Astrocyte (in vitro differentiated cells and primary cell): ENCODE measurements around the gene MYBL2. TPM values are rescaled to one million over a fixed set of nuclear protein-coding genes. Genes with fewer than 3 reads are reported as not detected.

Source experiments
- DNase-seq: peaks from one replicate; pipeline ENCODE4 v3.0.0-alpha.2; 2010; ENCODE audit warnings: low read depth
- FAIRE-seq: peaks from 2 replicates; lab custom pipeline; 2011; peaks lifted over from hg19 to GRCh38; lab: Jason Lieb, UNC
- H2AFZ ChIP-seq: 2 replicates; pipeline ENCODE4 v1.6.0; 2012; ENCODE audit warnings: low read depth, low read length, inconsistent platforms
- H3K27ac ChIP-seq: 2 replicates; pipeline ENCODE4 v1.5.1; 2011; ENCODE audit warnings: low read depth, low read length, inconsistent platforms
- H3K27me3 ChIP-seq: 2 replicates; pipeline ENCODE4 v1.6.0; 2011; ENCODE audit warnings: low read length, inconsistent platforms; ENCODE audit not compliant: insufficient read depth
- H3K36me3 ChIP-seq: 2 replicates; pipeline ENCODE4 v1.5.1; 2011; ENCODE audit warnings: low read length, inconsistent platforms; ENCODE audit not compliant: insufficient read depth
- H3K4me1 ChIP-seq: 2 replicates; pipeline ENCODE4 v1.5.1; 2011; ENCODE audit warnings: low read length, inconsistent platforms; ENCODE audit not compliant: insufficient read depth
- H3K4me2 ChIP-seq: 2 replicates; pipeline ENCODE4 v1.6.0; 2012; ENCODE audit warnings: low read length, inconsistent platforms
- H3K4me3 ChIP-seq: 2 replicates; pipeline ENCODE4 v1.5.1; 2011; ENCODE audit warnings: low read depth, mild to moderate bottlenecking, low read length, inconsistent platforms; ENCODE audit not compliant: insufficient read depth
- H3K79me2 ChIP-seq: 2 replicates; pipeline ENCODE4 v1.6.0; 2012; ENCODE audit warnings: mild to moderate bottlenecking, low read length, inconsistent platforms; ENCODE audit not compliant: insufficient read depth
- H3K9ac ChIP-seq: 2 replicates; pipeline ENCODE4 v1.6.0; 2012; ENCODE audit warnings: mild to moderate bottlenecking, low read length, inconsistent platforms
- H3K9me3 ChIP-seq: 2 replicates; pipeline ENCODE4 v1.5.1; 2012; ENCODE audit warnings: low read depth, mild to moderate bottlenecking, low read length, inconsistent platforms; ENCODE audit not compliant: insufficient read depth
- H4K20me1 ChIP-seq: 2 replicates; pipeline ENCODE4 v1.6.0; 2012; ENCODE audit warnings: low read length, inconsistent platforms; ENCODE audit not compliant: insufficient read depth
- H3K27ac Mint-ChIP-seq: one replicate; pipeline ENCODE4 v1.8.0; 2021; ENCODE audit warnings: mild to moderate bottlenecking, mixed read lengths; ENCODE audit not compliant: unreplicated experiment
- H3K27me3 Mint-ChIP-seq: one replicate; pipeline ENCODE4 v1.8.0; 2021; ENCODE audit warnings: low read depth, mixed read lengths; ENCODE audit not compliant: unreplicated experiment
- H3K36me3 Mint-ChIP-seq: one replicate; pipeline ENCODE4 v1.8.0; 2021; ENCODE audit warnings: low read depth, mixed read lengths; ENCODE audit not compliant: unreplicated experiment
- H3K4me1 Mint-ChIP-seq: one replicate; pipeline ENCODE4 v1.8.0; 2021; ENCODE audit warnings: low read depth, mixed read lengths; ENCODE audit not compliant: unreplicated experiment
- H3K4me3 Mint-ChIP-seq: one replicate; pipeline ENCODE4 v1.8.0; 2021; ENCODE audit warnings: mild to moderate bottlenecking, moderate library complexity, mixed read lengths; ENCODE audit not compliant: unreplicated experiment
- H3K9me3 Mint-ChIP-seq: one replicate; pipeline ENCODE4 v1.8.0; 2021; ENCODE audit warnings: mild to moderate bottlenecking, mixed read lengths; ENCODE audit not compliant: unreplicated experiment
- CTCF ChIP-seq: IDR thresholded peaks from 2 replicates; pipeline ENCODE4 v1.5.1; 2011; ENCODE audit warnings: low read depth, mild to moderate bottlenecking, inconsistent platforms, low read length, moderate library complexity; ENCODE audit not compliant: insufficient read depth
- EZH2 ChIP-seq: IDR thresholded peaks from 2 replicates; pipeline ENCODE4 v1.6.1; 2012; ENCODE audit warnings: mild to moderate bottlenecking, low read length, inconsistent platforms; ENCODE audit not compliant: insufficient read depth
- total RNA-seq: library from RNA; stranded (reverse); gene quantifications from 2 replicates; pipeline ENCODE4 v1.2.1, GENCODE V29; 2021

Gene MYBL2
- total RNA-seq, 1 donor from 2014 or later, result 6.2 TPM

- Histone ChIP-seq H4K20me1 (no peaks in the 10 kb centered on the region), H3K4me2 (peak overlapping the region; percentile 65), H3K36me3 (no peaks in the 10 kb centered on the region), H3K4me1 (peaks cover 30% of the 10 kb centered on the region), H3K27me3 (no peaks in the 10 kb centered on the region), H3K9ac (no peak overlapping the region), H2AFZ (no peak overlapping the region), H3K9me3 (no peaks in the 10 kb centered on the region), H3K27ac (no peak overlapping the region), H3K79me2 (no peaks in the 10 kb centered on the region), H3K4me3 (no peak overlapping the region)
- no peak for FAIRE-seq
- no peak for DNase-seq
- H3K36me3 Mint-ChIP-seq, result no peaks in the 10 kb centered on the region
- no peaks in the 10 kb centered on the region for H3K9me3 Mint-ChIP-seq
- TF ChIP-seq CTCF (no peak), EZH2 (no peak)
- H3K4me1 Mint-ChIP-seq, result peaks cover 14% of the 10 kb centered on the region
- peaks cover 12% of the 10 kb centered on the region for H3K27me3 Mint-ChIP-seq
- H3K4me3 Mint-ChIP-seq, result no peak overlapping the region
- no peak overlapping the region for H3K27ac Mint-ChIP-seq
Measured at GRCh38 chr20:43750774-43751166, 83.9 kb downstream of the MYBL2 start.

- H3K4me2 ChIP-seq, result peak overlapping the region; percentile 65
- H3K36me3 ChIP-seq, result no peaks in the 10 kb centered on the region
- peaks cover 11% of the 10 kb centered on the region for H3K4me1 Mint-ChIP-seq
- no peak overlapping the region for H3K4me3 ChIP-seq
- H3K36me3 Mint-ChIP-seq, result no peaks in the 10 kb centered on the region
- peaks cover 14% of the 10 kb centered on the region for H3K27me3 Mint-ChIP-seq
- H3K27ac Mint-ChIP-seq, result peak overlapping the region; percentile 15
- FAIRE-seq, result peak; percentile 37
- no peaks in the 10 kb centered on the region for H3K9me3 ChIP-seq
- H3K27ac ChIP-seq, result no peak overlapping the region
- H3K9me3 Mint-ChIP-seq, result peaks cover 2% of the 10 kb centered on the region
- no peak overlapping the region for H3K9ac ChIP-seq
- no peak overlapping the region for H2AFZ ChIP-seq
- no peaks in the 10 kb centered on the region for H4K20me1 ChIP-seq
- no peaks in the 10 kb centered on the region for H3K79me2 ChIP-seq
- no peaks in the 10 kb centered on the region for H3K27me3 ChIP-seq
- H3K4me1 ChIP-seq, result peaks cover 35% of the 10 kb centered on the region
- no peak overlapping the region for H3K4me3 Mint-ChIP-seq
- peak; percentile 91 for DNase-seq
- no peak for TF ChIP-seq CTCF
- no peak for TF ChIP-seq EZH2
Measured at GRCh38 chr20:43751167-43752050, 84.5 kb downstream of the MYBL2 start.

- Histone ChIP-seq H4K20me1 (no peaks in the 10 kb centered on the region), H3K4me3 (no peak overlapping the region), H3K9ac (no peak overlapping the region), H3K27me3 (no peaks in the 10 kb centered on the region), H3K9me3 (no peaks in the 10 kb centered on the region), H3K36me3 (no peaks in the 10 kb centered on the region), H3K4me2 (peak overlapping the region; percentile 65), H3K27ac (no peak overlapping the region), H3K79me2 (no peaks in the 10 kb centered on the region), H3K4me1 (peaks cover 35% of the 10 kb centered on the region), H2AFZ (no peak overlapping the region)
- H3K27me3 Mint-ChIP-seq, result peaks cover 14% of the 10 kb centered on the region
- FAIRE-seq, result no peak
- H3K36me3 Mint-ChIP-seq, result no peaks in the 10 kb centered on the region
- H3K4me1 Mint-ChIP-seq, result peaks cover 9% of the 10 kb centered on the region
- TF ChIP-seq CTCF, result no peak
- no peak for TF ChIP-seq EZH2
- no peak for DNase-seq
- H3K27ac Mint-ChIP-seq, result peak overlapping the region; percentile 27
- H3K9me3 Mint-ChIP-seq, result peaks cover 2% of the 10 kb centered on the region
- H3K4me3 Mint-ChIP-seq, result no peak overlapping the region
Measured at GRCh38 chr20:43752051-43752360, 85.1 kb downstream of the MYBL2 start.
